Transverse colon (tissue), 4 donors: ENCODE results near the gene PKIG.

ENCODE experiments used
- POLR2AphosphoS5 ChIP-seq, 3 donors: sonication (generic); formaldehyde crosslinking; IDR thresholded peaks; one replicate each; pipeline ENCODE4 v1.6.1; 2016; ENCODE audit warnings: antibody characterized with exemption in 3 of 3
- TF ChIP-seq, protein P1 (sequence below), 5 experiments: fragments of 200-600 bp in 3 of 5; fragments of 450-650 bp in 2 of 5; sonication (generic) in 3 of 5; IDR thresholded peaks; 1 replicate in 2 of 5; 2 replicates in 3 of 5; pipeline ENCODE4 v1.5.1; 2016 to 2017; ENCODE audit warnings: antibody characterized with exemption in 5 of 5, inconsistent platforms in 3 of 5, mild to moderate bottlenecking in 2 of 5, moderate library complexity in 1 of 5

DNA sequence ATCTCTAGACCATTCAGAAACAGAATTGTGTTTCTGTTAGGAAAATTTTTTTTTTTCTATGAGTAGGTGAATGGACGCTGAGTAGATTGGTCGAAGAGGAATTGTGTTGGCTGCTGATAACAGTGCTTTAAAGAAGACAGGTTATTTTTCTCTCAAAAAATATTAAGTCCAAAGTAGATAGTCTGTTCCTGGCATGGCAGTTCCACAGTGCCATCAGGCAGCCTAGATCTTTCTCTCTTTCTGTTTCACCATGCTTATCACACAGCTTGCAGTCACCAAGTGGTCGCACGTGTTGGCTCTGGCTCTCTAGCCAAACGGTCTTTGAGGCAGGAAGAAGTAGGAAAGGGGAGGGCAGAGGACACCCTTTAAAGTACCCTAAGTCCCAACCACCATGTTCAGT is 38.1 kb upstream of the PKIG start:
- TF ChIP-seq, protein P1, sequence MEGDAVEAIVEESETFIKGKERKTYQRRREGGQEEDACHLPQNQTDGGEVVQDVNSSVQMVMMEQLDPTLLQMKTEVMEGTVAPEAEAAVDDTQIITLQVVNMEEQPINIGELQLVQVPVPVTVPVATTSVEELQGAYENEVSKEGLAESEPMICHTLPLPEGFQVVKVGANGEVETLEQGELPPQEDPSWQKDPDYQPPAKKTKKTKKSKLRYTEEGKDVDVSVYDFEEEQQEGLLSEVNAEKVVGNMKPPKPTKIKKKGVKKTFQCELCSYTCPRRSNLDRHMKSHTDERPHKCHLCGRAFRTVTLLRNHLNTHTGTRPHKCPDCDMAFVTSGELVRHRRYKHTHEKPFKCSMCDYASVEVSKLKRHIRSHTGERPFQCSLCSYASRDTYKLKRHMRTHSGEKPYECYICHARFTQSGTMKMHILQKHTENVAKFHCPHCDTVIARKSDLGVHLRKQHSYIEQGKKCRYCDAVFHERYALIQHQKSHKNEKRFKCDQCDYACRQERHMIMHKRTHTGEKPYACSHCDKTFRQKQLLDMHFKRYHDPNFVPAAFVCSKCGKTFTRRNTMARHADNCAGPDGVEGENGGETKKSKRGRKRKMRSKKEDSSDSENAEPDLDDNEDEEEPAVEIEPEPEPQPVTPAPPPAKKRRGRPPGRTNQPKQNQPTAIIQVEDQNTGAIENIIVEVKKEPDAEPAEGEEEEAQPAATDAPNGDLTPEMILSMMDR (IDR thresholded peaks at IDR 0.05) = no peak
- TF ChIP-seq POLR2AphosphoS5 (IDR thresholded peaks at IDR 0.05) = no peak
